RWPE2 (cell line): Measurements from ENCODE around the gene CDC42BPA.

Experiments
- ATAC-seq: fragments of 200-7000 bp; cut with Tn5 transposase; 3 replicates; pipeline ENCODE4 v1.9.1; 2021; ENCODE audit warnings: low read depth
- DNase-seq: peaks from one replicate; pipeline ENCODE4 v3.0.0-alpha.2; 2020; ENCODE audit warnings: low spot score
- H3K27ac ChIP-seq: fragments of 450-650 bp; 2 replicates; pipeline ENCODE4 v1.5.1; 2017; ENCODE audit warnings: mild to moderate bottlenecking; ENCODE audit not compliant: poor library complexity, severe bottlenecking
- H3K27me3 ChIP-seq: fragments of 250-450 bp; sonication (Bioruptor Pico); 2 replicates; pipeline ENCODE4 v1.5.1; 2021; ENCODE audit warnings: mild to moderate bottlenecking, moderate library complexity; ENCODE audit not compliant: insufficient read depth, poor library complexity, severe bottlenecking
- H3K36me3 ChIP-seq: fragments of 250-450 bp; sonication (Bioruptor Pico); 2 replicates; pipeline ENCODE4 v1.5.1; 2020; ENCODE audit warnings: low read depth, mild to moderate bottlenecking, moderate library complexity
- H3K4me1 ChIP-seq: fragments of 250-450 bp; sonication (Bioruptor Pico); 2 replicates; pipeline ENCODE4 v1.5.1; 2021; ENCODE audit warnings: mild to moderate bottlenecking, moderate library complexity; ENCODE audit not compliant: insufficient read depth, poor library complexity, severe bottlenecking
- H3K4me3 ChIP-seq: fragments of 250-450 bp; sonication (Bioruptor Pico); 2 replicates; pipeline ENCODE4 v1.5.1; 2021; ENCODE audit warnings: mild to moderate bottlenecking, moderate library complexity; ENCODE audit not compliant: severe bottlenecking
- H3K9me3 ChIP-seq: fragments of 250-450 bp; sonication (Bioruptor Pico); 2 replicates; pipeline ENCODE4 v1.5.1; 2021; ENCODE audit warnings: mild to moderate bottlenecking, moderate library complexity; ENCODE audit not compliant: severe bottlenecking
- CTCF ChIP-seq: fragments of 450-650 bp; IDR thresholded peaks from one replicate; pipeline ENCODE4 v1.5.1; 2017; ENCODE audit warnings: mild to moderate bottlenecking, moderate library complexity; ENCODE audit not compliant: poor library complexity, severe bottlenecking

CDC42BPA gene

DNA sequence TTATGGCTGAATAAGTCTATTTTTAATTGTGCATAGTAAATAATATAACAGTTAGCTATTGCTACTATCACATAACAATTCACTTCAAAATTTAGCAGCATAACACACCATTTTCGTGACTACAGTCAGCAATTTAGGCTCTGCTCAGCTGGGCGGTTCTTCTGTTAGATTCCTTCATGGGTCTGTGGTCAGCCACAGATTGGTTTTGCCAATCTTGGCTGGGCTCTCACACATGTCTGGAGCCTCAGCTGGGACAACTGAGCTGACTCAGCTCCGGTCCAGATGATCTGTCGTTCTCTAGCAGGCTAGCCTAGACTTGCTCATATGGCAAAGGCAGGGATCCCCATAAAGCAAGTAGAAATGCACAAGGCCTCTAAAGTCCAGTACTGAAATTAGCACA, 15.1 kb upstream of the CDC42BPA start:
- no peaks in the 10 kb centered on the region for H3K27me3 ChIP-seq
- ATAC-seq (no peak), DNase-seq (no peak)
- H3K9me3 ChIP-seq = no peaks in the 10 kb centered on the region
- no peak overlapping the region for H3K27ac ChIP-seq
- TF ChIP-seq CTCF = no peak
- H3K4me3 ChIP-seq = no peak overlapping the region
- H3K4me1 ChIP-seq = no peaks in the 10 kb centered on the region
- H3K36me3 ChIP-seq = no peaks in the 10 kb centered on the region

GRCh38 chr1:227330279-227331076, 12.2 kb upstream of the CDC42BPA start:
- H3K27ac ChIP-seq = no peak overlapping the region
- H3K4me3 ChIP-seq = no peak overlapping the region
- H3K4me1 ChIP-seq = no peaks in the 10 kb centered on the region
- no peak for TF ChIP-seq CTCF
- H3K27me3 ChIP-seq = no peaks in the 10 kb centered on the region
- no peaks in the 10 kb centered on the region for H3K36me3 ChIP-seq
- DNase-seq (no peak), ATAC-seq (no peak)
- H3K9me3 ChIP-seq = no peaks in the 10 kb centered on the region

DNA sequence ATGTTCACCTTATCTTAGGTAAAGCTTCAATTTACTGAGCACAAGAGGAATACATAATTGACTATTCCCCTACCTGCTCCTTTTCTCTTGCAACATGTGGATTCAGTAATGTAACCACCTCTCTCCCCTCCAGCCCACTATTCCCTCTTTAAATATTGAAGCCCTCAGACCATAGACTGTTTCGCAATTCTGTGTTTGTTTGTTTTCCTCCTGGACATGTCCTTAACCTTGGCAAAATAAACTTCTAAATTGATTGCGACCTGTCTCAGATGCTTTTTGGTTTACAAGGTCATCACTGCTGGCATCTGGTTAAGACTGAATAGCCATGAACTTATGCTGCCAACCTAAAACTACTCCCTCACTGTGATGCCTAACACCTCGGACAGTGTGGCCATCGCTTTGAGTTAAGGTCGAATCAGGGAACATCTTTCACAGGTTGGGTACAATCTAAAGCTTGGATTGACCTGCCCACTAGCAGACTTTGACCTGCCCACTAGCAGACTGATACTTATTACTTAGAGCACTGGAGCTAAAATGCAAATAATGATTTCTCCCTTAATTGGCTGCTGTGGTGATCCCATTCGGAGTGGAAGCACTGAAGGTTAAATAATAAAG, 10.2 kb upstream of the CDC42BPA start:
- no peak for DNase-seq
- Histone ChIP-seq H3K9me3 (no peaks in the 10 kb centered on the region), H3K4me1 (no peaks in the 10 kb centered on the region), H3K27ac (no peak overlapping the region), H3K36me3 (no peaks in the 10 kb centered on the region), H3K27me3 (no peaks in the 10 kb centered on the region), H3K4me3 (no peak overlapping the region)
- no peak for ATAC-seq
- TF ChIP-seq CTCF = no peak

- no peak for DNase-seq
- no peak for TF ChIP-seq CTCF
- no peaks in the 10 kb centered on the region for H3K36me3 ChIP-seq
- no peak overlapping the region for H3K4me3 ChIP-seq
- H3K9me3 ChIP-seq = no peaks in the 10 kb centered on the region
- ATAC-seq = no peak
- H3K27ac ChIP-seq = no peak overlapping the region
- no peaks in the 10 kb centered on the region for H3K4me1 ChIP-seq
- H3K27me3 ChIP-seq = no peaks in the 10 kb centered on the region
Measured at GRCh38 chr1:227325156-227325555, 6.9 kb upstream of the CDC42BPA start.

- Histone ChIP-seq H3K27ac (no peak overlapping the region), H3K36me3 (no peaks in the 10 kb centered on the region), H3K9me3 (no peaks in the 10 kb centered on the region), H3K27me3 (no peaks in the 10 kb centered on the region), H3K4me3 (no peak overlapping the region), H3K4me1 (no peaks in the 10 kb centered on the region)
- no peak for DNase-seq
- no peak for ATAC-seq
- TF ChIP-seq CTCF = no peak
Measured at GRCh38 chr1:227323967-227324268, 5.6 kb upstream of the CDC42BPA start.
